Sigmoid colon (tissue), 7 donors: ENCODE measurements around the gene ATP1B3. TPM values are rescaled to one million over a fixed set of nuclear protein-coding genes. Genes with fewer than 3 reads are reported as not detected.

Experiments
- DNase-seq: peaks from one replicate; pipeline ENCODE4 v3.0.0-alpha.2; 2019
- H3K27ac ChIP-seq, 4 donors: fragments of 200-600 bp; sonication (generic); one replicate each; pipeline ENCODE4 v1.5.1; 2016 to 2019; ENCODE audit warnings: mild to moderate bottlenecking in 1 of 4
- H3K27me3 ChIP-seq, 3 donors: fragments of 200-600 bp; sonication (generic); one replicate each; pipeline ENCODE4 v1.5.1; 2019; ENCODE audit warnings: mild to moderate bottlenecking in 1 of 3
- H3K36me3 ChIP-seq, 4 donors: fragments of 200-600 bp; sonication (generic); one replicate each; pipeline ENCODE4 v1.5.1; 2016 to 2019
- H3K4me1 ChIP-seq, 4 donors: fragments of 200-600 bp; sonication (generic); one replicate each; pipeline ENCODE4 v1.5.1; 2017 to 2019
- H3K4me3 ChIP-seq, 4 donors: fragments of 200-600 bp; sonication (generic); one replicate each; pipeline ENCODE4 v1.5.1; 2017 to 2019; ENCODE audit warnings: mild to moderate bottlenecking in 2 of 4, moderate library complexity in 1 of 4
- H3K9me3 ChIP-seq, 4 donors: fragments of 200-600 bp in 3 of 4; sonication (generic) in 3 of 4; one replicate each; pipeline versions ENCODE4 v1.5.1 to v1.6.1; 2013 to 2019
- CTCF ChIP-seq, 4 experiments: fragments of 450-650 bp in 3 of 4; fragments of 200-600 bp in 1 of 4; IDR thresholded peaks; one replicate each; pipeline ENCODE4 v1.5.1; 2016 to 2019; ENCODE audit warnings: antibody characterized with exemption in 4 of 4, mild to moderate bottlenecking in 3 of 4, moderate library complexity in 2 of 4
- EP300 ChIP-seq, 4 donors: sonication (generic); formaldehyde crosslinking; IDR thresholded peaks; one replicate each; pipeline ENCODE4 v1.6.1; 2017; ENCODE audit warnings: antibody characterized with exemption in 4 of 4
- POLR2A ChIP-seq, 2 donors: fragments of 450-650 bp; IDR thresholded peaks; one replicate each; pipeline ENCODE4 v1.6.1; 2016; ENCODE audit warnings: antibody characterized with exemption in 2 of 2, mild to moderate bottlenecking in 2 of 2, moderate library complexity in 2 of 2
- POLR2AphosphoS5 ChIP-seq, 4 donors: sonication (generic); formaldehyde crosslinking; IDR thresholded peaks; one replicate each; pipeline ENCODE4 v1.6.1; 2017; ENCODE audit warnings: antibody characterized with exemption in 4 of 4
- WGBS, 2 donors: extraction: QIAGEN DNeasy Blood & Tissue Kit; methylation state at CpG; one replicate each; pipeline ENCODE4 v1.1.7; 2013; 5-methylcytosine and 5-hydroxymethylcytosine counted together
- intact Hi-C: fragments of 100-400 bp; cut with DNase I; formaldehyde crosslinking; loops from one replicate; pipeline ENCODE4 v1.15.1; 2023
- polyA plus RNA-seq, 3 donors: library from polyadenylated mRNA; stranded (reverse); fragments of 200-250 nt; gene quantifications; one replicate each; pipeline ENCODE4 v1.2.3, GENCODE V29; 2013
- total RNA-seq, 4 donors: library from RNA; depleted of rRNA; stranded (reverse); fragments of >200 nt; gene quantifications; one replicate each; pipeline ENCODE4 v1.1.0, GENCODE V29; 2016
- donor health status: healthy with polysubstance abuse.
- donor health status: Bipolar disorder and iron deficiency.
- donor health status: healthy.

Gene ATP1B3
- total and polyA plus RNA-seq, 7 donors, result 29.9 to 235 (median 69.5) TPM

DNA sequence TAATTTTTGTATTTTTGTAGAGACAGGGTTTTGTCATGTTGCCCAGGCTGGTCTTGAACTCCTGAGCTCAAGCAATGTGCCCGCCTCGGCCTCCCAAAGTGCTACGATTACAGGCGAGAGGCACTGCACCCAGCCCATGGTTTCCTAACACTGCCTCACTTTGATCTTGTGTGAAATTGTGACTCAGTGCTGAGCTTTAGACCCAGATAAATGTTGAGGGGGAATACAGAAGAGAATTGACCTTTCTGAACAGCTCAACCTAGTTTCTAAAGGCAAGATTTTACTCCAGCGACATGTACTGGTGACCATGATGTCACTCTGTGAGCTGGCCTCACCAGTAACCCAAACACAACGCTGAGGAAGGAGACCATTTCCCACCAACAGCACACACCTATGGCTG is 73.5 kb downstream of the ATP1B3 start:
- H3K27me3 ChIP-seq, result no peaks in the 10 kb centered on the region
- intact Hi-C loops, result no loop called here
- no peak overlapping the region for H3K4me3 ChIP-seq
- H3K9me3 ChIP-seq, result no peaks in the 10 kb centered on the region
- DNase-seq, result no peak
- no peak for TF ChIP-seq POLR2A (IDR thresholded peaks at IDR 0.05)
- TF ChIP-seq CTCF (IDR thresholded peaks at IDR 0.05), result no peak
- TF ChIP-seq EP300 (IDR thresholded peaks at IDR 0.05), result no peak
- TF ChIP-seq POLR2AphosphoS5 (IDR thresholded peaks at IDR 0.05), result no peak
- H3K4me1 ChIP-seq, result peaks cover 0 to 4% (median 2%) of the 10 kb centered on the region in 4 donors
- H3K36me3 ChIP-seq, result peaks cover 0 to 20% (median 5%) of the 10 kb centered on the region in 4 donors
- no peak overlapping the region for H3K27ac ChIP-seq
- 80 to 90% methylated on average over 6 of the region's 6 CpGs for WGBS, 2 donors

- WGBS, 2 donors, result 18 to 64% methylated on average over 4 of the region's 4 CpGs
- Histone ChIP-seq H3K36me3 (peaks cover 0 to 20% (median 5%) of the 10 kb centered on the region in 4 donors), H3K4me3 (no peak overlapping the region), H3K27me3 (no peaks in the 10 kb centered on the region), H3K9me3 (no peaks in the 10 kb centered on the region), H3K4me1 (peaks cover 0 to 13% (median 6%) of the 10 kb centered on the region in 4 donors), H3K27ac (no peak overlapping the region)
- no peak for DNase-seq
- TF ChIP-seq POLR2AphosphoS5 (IDR thresholded peaks at IDR 0.05) (no peak), EP300 (IDR thresholded peaks at IDR 0.05) (no peak), CTCF (IDR thresholded peaks at IDR 0.05) (no peak), POLR2A (IDR thresholded peaks at IDR 0.05) (no peak)
- intact Hi-C loops, result no loop called here
These were observed 74.4 kb downstream of the ATP1B3 start for GRCh38 chr3:141950572-141951493.

DNA sequence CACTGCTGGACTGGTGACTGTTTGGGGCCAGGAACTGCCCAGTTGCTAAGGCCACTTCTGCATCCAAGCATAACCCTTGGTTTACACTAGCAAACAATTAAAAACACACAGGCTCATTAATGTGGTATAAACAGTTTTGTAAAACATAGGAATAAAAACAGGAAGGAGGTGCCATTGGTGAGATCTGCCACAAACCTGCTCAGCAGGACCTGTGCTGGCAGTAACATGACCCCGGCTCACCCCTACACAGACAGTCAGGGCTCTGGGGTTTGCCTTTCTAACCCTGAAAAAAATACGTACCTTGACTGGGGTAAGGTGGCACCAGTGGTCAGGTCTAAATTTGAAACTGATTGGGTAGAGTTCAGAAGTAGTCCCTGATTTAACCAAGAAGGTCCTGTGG is 76.2 kb downstream of the ATP1B3 start:
- WGBS, 2 donors, result 76 to 84% methylated on average over 2 of the region's 2 CpGs
- Histone ChIP-seq H3K36me3 (peaks cover 0 to 24% (median 5%) of the 10 kb centered on the region in 4 donors), H3K27me3 (no peaks in the 10 kb centered on the region), H3K4me1 (peaks cover 0 to 13% (median 6%) of the 10 kb centered on the region in 4 donors), H3K27ac (no peak overlapping the region), H3K4me3 (no peak overlapping the region), H3K9me3 (no peaks in the 10 kb centered on the region)
- DNase-seq, result peak; percentile 22
- TF ChIP-seq POLR2A (IDR thresholded peaks at IDR 0.05) (no peak), POLR2AphosphoS5 (IDR thresholded peaks at IDR 0.05) (no peak), EP300 (IDR thresholded peaks at IDR 0.05) (no peak), CTCF (IDR thresholded peaks at IDR 0.05) (no peak)
- intact Hi-C loops, result no loop called here

GRCh38 chr3:141955175-141955574 is 78.7 kb downstream of the ATP1B3 start:
- peak; percentile 37 for DNase-seq
- H3K4me3 ChIP-seq, result no peak overlapping the region
- peaks cover 0 to 20% (median 11%) of the 10 kb centered on the region in 4 donors for H3K4me1 ChIP-seq
- 69 to 90% methylated on average over 6 of the region's 6 CpGs for WGBS, 2 donors
- H3K27ac ChIP-seq, result peak overlapping the region in 2 of 4 donors; percentile 39 to 42
- intact Hi-C loops, result no loop called here
- peaks cover 0 to 39% (median 5%) of the 10 kb centered on the region in 4 donors for H3K36me3 ChIP-seq
- H3K9me3 ChIP-seq, result no peaks in the 10 kb centered on the region
- no peak for TF ChIP-seq CTCF (IDR thresholded peaks at IDR 0.05)
- TF ChIP-seq POLR2AphosphoS5 (IDR thresholded peaks at IDR 0.05), result no peak
- TF ChIP-seq EP300 (IDR thresholded peaks at IDR 0.05), result no peak
- TF ChIP-seq POLR2A (IDR thresholded peaks at IDR 0.05), result no peak
- no peaks in the 10 kb centered on the region for H3K27me3 ChIP-seq
